HEK293 (cell line): ENCODE results near the gene FCHSD1.

ENCODE experiments used
- CTCF ChIA-PET: fragments of 350-600 bp; formaldehyde crosslinking; extraction: SDS; loops from one replicate; lab custom pipeline; 2021; ENCODE audit warnings: antibody characterized with exemption; lab: Yijun Ruan, JAX
- POLR2A ChIA-PET: fragments of 300-600 bp; formaldehyde crosslinking; extraction: SDS; loops from one replicate; lab custom pipeline; 2020; ENCODE audit warnings: antibody characterized with exemption, inconsistent platforms; lab: Yijun Ruan, JAX
- H3K27ac ChIP-seq: fragments of 200-500 bp; sonication (Bioruptor generic); 2 replicates; pipeline ENCODE4 v1.5.1; 2014; ENCODE audit warnings: low read depth, low read length, control low read depth, inconsistent platforms; ENCODE audit errors: extremely low read depth
- H3K36me3 ChIP-seq, 2 experiments: fragments of 200-500 bp in 1 of 2; sonication (Bioruptor generic) in 1 of 2; 1 replicate in 1 of 2; 2 replicates in 1 of 2; pipeline ENCODE4 v1.5.1; 2014 to 2017; ENCODE audit warnings: inconsistent platforms in 2 of 2, low read length in 2 of 2; ENCODE audit not compliant: control insufficient read depth in 2 of 2, insufficient read depth in 1 of 2
- H3K4me1 ChIP-seq: fragments of 200-500 bp; sonication (Bioruptor generic); 2 replicates; pipeline ENCODE4 v1.5.1; 2014; ENCODE audit warnings: mild to moderate bottlenecking, low read length, inconsistent platforms; ENCODE audit not compliant: control insufficient read depth, insufficient read depth
- H3K4me3 ChIP-seq: 2 replicates; pipeline ENCODE4 v1.5.1; 2011; ENCODE audit warnings: low read depth, mild to moderate bottlenecking, control low read depth, low read length, moderate library complexity
- H3K9me3 ChIP-seq: fragments of 200-500 bp; sonication (Bioruptor generic); 2 replicates; pipeline ENCODE4 v1.5.1; 2014; ENCODE audit warnings: low read depth, low read length, inconsistent platforms; ENCODE audit not compliant: control insufficient read depth, insufficient read depth
- ATF2 ChIP-seq: fragments of 450-650 bp; formaldehyde crosslinking; IDR thresholded peaks from 2 replicates; pipeline ENCODE4 v1.5.1; 2016; ENCODE audit warnings: missing biosample characterization, missing genetic modification characterization, low read depth
- EGR2 ChIP-seq: fragments of 450-650 bp; formaldehyde crosslinking; IDR thresholded peaks from 2 replicates; pipeline ENCODE4 v1.5.1; 2016; ENCODE audit warnings: low read depth, missing biosample characterization, missing genetic modification characterization
- ELK4 ChIP-seq: IDR thresholded peaks from 2 replicates; pipeline ENCODE4 v1.6.1; 2011; ENCODE audit warnings: mild to moderate bottlenecking, low read depth, low read length, borderline replicate concordance
- KLF1 ChIP-seq: fragments of 450-650 bp; formaldehyde crosslinking; IDR thresholded peaks from 2 replicates; pipeline ENCODE4 v1.5.1; 2016; ENCODE audit warnings: missing biosample characterization, missing genetic modification characterization
- KLF16 ChIP-seq: fragments of 450-650 bp; formaldehyde crosslinking; IDR thresholded peaks from 2 replicates; pipeline ENCODE4 v1.5.1; 2017; ENCODE audit warnings: missing biosample characterization, missing genetic modification characterization
- KLF17 ChIP-seq: fragments of 450-650 bp; formaldehyde crosslinking; IDR thresholded peaks from 2 replicates; pipeline ENCODE4 v1.5.1; 2016; ENCODE audit warnings: missing biosample characterization, missing genetic modification characterization
- PRDM10 ChIP-seq: fragments of 450-650 bp; formaldehyde crosslinking; IDR thresholded peaks from 2 replicates; pipeline ENCODE4 v1.5.1; 2016; ENCODE audit warnings: missing biosample characterization, missing genetic modification characterization
- REST ChIP-seq: fragments of 450-650 bp; formaldehyde crosslinking; IDR thresholded peaks from 2 replicates; pipeline ENCODE4 v1.5.1; 2016; ENCODE audit warnings: missing biosample characterization, missing genetic modification characterization
- SALL2 ChIP-seq: fragments of 450-650 bp; formaldehyde crosslinking; IDR thresholded peaks from 2 replicates; pipeline ENCODE4 v1.5.0; 2017; ENCODE audit warnings: missing biosample characterization, mild to moderate bottlenecking, missing genetic modification characterization, borderline replicate concordance
- SP2 ChIP-seq: fragments of 450-650 bp; formaldehyde crosslinking; IDR thresholded peaks from 2 replicates; pipeline ENCODE4 v1.5.1; 2016; ENCODE audit warnings: missing biosample characterization, missing genetic modification characterization
- ZFHX2 ChIP-seq: fragments of 450-650 bp; formaldehyde crosslinking; conservative IDR thresholded peaks from 2 replicates; pipeline ENCODE4 v1.5.1; 2016; ENCODE audit warnings: missing biosample characterization, missing genetic modification characterization
- ZNF10 ChIP-seq: fragments of 450-650 bp; formaldehyde crosslinking; IDR thresholded peaks from 2 replicates; pipeline ENCODE4 v1.5.1; 2017; ENCODE audit warnings: missing biosample characterization, missing genetic modification characterization
- ZNF302 ChIP-seq: fragments of 450-650 bp; formaldehyde crosslinking; IDR thresholded peaks from 2 replicates; pipeline ENCODE4 v1.5.1; 2016; ENCODE audit warnings: missing biosample characterization, missing genetic modification characterization, low read depth
- ZNF394 ChIP-seq: fragments of 450-650 bp; formaldehyde crosslinking; IDR thresholded peaks from 2 replicates; pipeline ENCODE4 v1.5.1; 2016; ENCODE audit warnings: missing biosample characterization, missing genetic modification characterization, mild to moderate bottlenecking, moderate library complexity, borderline replicate concordance
- ZNF398 ChIP-seq: fragments of 450-650 bp; formaldehyde crosslinking; IDR thresholded peaks from 2 replicates; pipeline ENCODE4 v1.5.1; 2017; ENCODE audit warnings: missing biosample characterization, missing genetic modification characterization
- ZNF473 ChIP-seq: fragments of 450-650 bp; formaldehyde crosslinking; IDR thresholded peaks from 2 replicates; pipeline ENCODE4 v1.5.1; 2017; ENCODE audit warnings: missing biosample characterization, missing genetic modification characterization
- ZNF580 ChIP-seq: fragments of 450-650 bp; formaldehyde crosslinking; IDR thresholded peaks from 2 replicates; pipeline ENCODE4 v1.5.1; 2016; ENCODE audit warnings: missing biosample characterization, missing genetic modification characterization
- ZNF629 ChIP-seq: fragments of 450-650 bp; formaldehyde crosslinking; IDR thresholded peaks from 2 replicates; pipeline ENCODE4 v1.5.1; 2017; ENCODE audit warnings: missing biosample characterization, missing genetic modification characterization
- ZNF658 ChIP-seq: fragments of 450-650 bp; formaldehyde crosslinking; IDR thresholded peaks from 2 replicates; pipeline ENCODE4; 2016; ENCODE audit warnings: missing biosample characterization, missing genetic modification characterization
- ZNF777 ChIP-seq: fragments of 450-650 bp; formaldehyde crosslinking; IDR thresholded peaks from 2 replicates; pipeline ENCODE4 v1.5.1; 2017; ENCODE audit warnings: missing biosample characterization, missing genetic modification characterization, borderline replicate concordance

FCHSD1 gene

GRCh38 chr5:141672841-141673813 lies 21.9 kb upstream of the FCHSD1 start:
- CTCF ChIA-PET: interaction anchor here (0.5 to 1.2 kb wide), 7 partner anchors 8 to 516 kb away, joined by 3 to 5 read pairs (median 4); no protein-coding TSS in a partner anchor
- no peak overlapping the region for H3K4me3 ChIP-seq
- POLR2A ChIA-PET: interaction anchor here (0.5 to 1.5 kb wide), 3 partner anchors 14 to 81 kb away, joined by 3 to 5 read pairs (median 4); no protein-coding TSS in a partner anchor
- no peaks in the 10 kb centered on the region for H3K9me3 ChIP-seq
- no peaks in the 10 kb centered on the region for H3K4me1 ChIP-seq
- peaks cover 0 to 9% of the 10 kb centered on the region in 2 experiments; a peak in 2 of 3 replicates for H3K36me3 ChIP-seq
- H3K27ac ChIP-seq: no peak overlapping the region
- 0 out of 2 replicates have a peak, but pooled peaks have one; percentile 35 for TF ChIP-seq ZNF10 (tag by site-specific recombination)
- peak; percentile 80 for TF ChIP-seq EGR2 (tag by site-specific recombination)
- TF ChIP-seq KLF16 (tag by site-specific recombination): no peak
- no peak for TF ChIP-seq ZNF302 (tag by site-specific recombination)
- no peak for TF ChIP-seq ZNF473 (tag by site-specific recombination)
- TF ChIP-seq ZNF394: peak; percentile 79
- 0 out of 2 replicates have a peak, but pooled peaks have one; percentile 13 for TF ChIP-seq ATF2 (tag by site-specific recombination)
- TF ChIP-seq SP2 (tag by site-specific recombination): peak; percentile 38
- TF ChIP-seq KLF17: peak; percentile 63; the same call in 1 of the 2 replicates
- no peak for TF ChIP-seq REST (tag by site-specific recombination)
- TF ChIP-seq ZNF629 (tag by site-specific recombination): 0 out of 2 replicates have a peak, but pooled peaks have one; percentile 33
- peak; percentile 81 for TF ChIP-seq ZFHX2 (tag by site-specific recombination)
- TF ChIP-seq ZNF398 (tag by site-specific recombination): peak; percentile 93
- TF ChIP-seq KLF1 (tag by site-specific recombination): peak; percentile 43; the same call in 1 of the 2 replicates
- no peak for TF ChIP-seq ZNF777
- no peak for TF ChIP-seq ZNF658
- no peak for TF ChIP-seq SALL2
- TF ChIP-seq ZNF580 (tag by site-specific recombination): no peak
- 0 out of 2 replicates have a peak, but pooled peaks have one; percentile 11 for TF ChIP-seq PRDM10 (tag by site-specific recombination)
- no peak for TF ChIP-seq ELK4
